Measurements from ENCODE around the gene DRC3. TPM values are rescaled to one million over a fixed set of nuclear protein-coding genes. Genes with fewer than 3 reads are reported as not detected.

DRC3 gene
- total RNA-seq, 1 experiment from 2014 or later: 0.68 TPM

DNA sequence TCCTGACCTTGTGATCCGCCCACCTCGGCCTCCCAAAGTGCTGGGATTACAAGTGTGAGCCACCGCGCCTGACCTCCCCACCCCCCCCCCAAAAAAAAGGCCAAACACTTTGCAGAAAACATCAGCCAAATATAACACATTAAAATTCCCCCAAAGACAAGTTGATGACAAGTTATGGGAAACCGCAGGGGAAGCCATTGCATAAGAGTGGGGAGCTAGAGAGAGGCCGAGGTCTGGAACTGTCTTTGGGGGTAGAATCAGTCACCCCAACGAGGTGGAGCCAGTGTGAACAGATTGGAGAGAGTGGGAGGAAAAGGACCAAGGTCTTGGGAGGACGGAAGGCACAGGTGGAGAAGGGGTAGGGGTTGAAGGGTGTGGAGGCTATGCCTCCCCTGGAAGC, 2.8 kb downstream of the DRC3 start:
- Histone ChIP-seq H3K14ac (ENCODE audit: insufficient read depth, low read length) (no peak overlapping the region), H3K79me1 (ENCODE audit: insufficient read depth, low read depth, low read length, poor library complexity, severe bottlenecking) (no peaks in the 10 kb centered on the region), H3K9me3 (ENCODE audit: control insufficient read depth, low read depth, low read length) (no peaks in the 10 kb centered on the region), H3T11ph (ENCODE audit: low read length) (no peak overlapping the region), H3K27me3 (ENCODE audit: insufficient read depth, low read length) (no peaks in the 10 kb centered on the region), H3K4ac (ENCODE audit: low read depth, low read length) (no peak overlapping the region), H2BK20ac (ENCODE audit: low read depth, low read length, poor library complexity, severe bottlenecking) (no peak overlapping the region), H4K91ac (ENCODE audit: insufficient read length, low read depth, low read length) (no peak overlapping the region), H3K4me1 (ENCODE audit: insufficient read depth, low read length) (peaks cover 3% of the 10 kb centered on the region; the same call in 1 of the 2 replicates), H2AK5ac (ENCODE audit: insufficient read length, low read length) (no peak overlapping the region), H3K4me2 (ENCODE audit: insufficient read depth, insufficient read length, low read length) (no peak overlapping the region), H2BK12ac (ENCODE audit: insufficient read length, low read depth, low read length) (no peak overlapping the region), H4K20me1 (ENCODE audit: control insufficient read depth, insufficient read depth, insufficient read length) (no peaks in the 10 kb centered on the region), H3K23me2 (ENCODE audit: insufficient read length, low read depth, low read length, poor library complexity, severe bottlenecking) (no peaks in the 10 kb centered on the region), H4K8ac (replicated peaks; ENCODE audit: insufficient read length, low read depth, low read length) (no peak overlapping the region), H2AFZ (ENCODE audit: low read length) (no peak overlapping the region), H2BK120ac (ENCODE audit: low read depth, low read length, poor library complexity, severe bottlenecking) (no peak overlapping the region), H2BK5ac (ENCODE audit: insufficient read length, low read length) (no peak overlapping the region), H3K9ac (ENCODE audit: extremely low read depth, insufficient read length, low read length) (no peak overlapping the region), H2BK15ac (ENCODE audit: low read depth, low read length) (no peak overlapping the region), H3K18ac (ENCODE audit: insufficient read length, low read depth, low read length) (no peak overlapping the region), H4K5ac (ENCODE audit: insufficient read length, low read depth, low read length) (no peak overlapping the region), H3K79me2 (ENCODE audit: insufficient read depth, low read length) (no peaks in the 10 kb centered on the region), H3K56ac (ENCODE audit: insufficient read length, low read depth, low read length) (no peak overlapping the region), H3K27ac (ENCODE audit: insufficient read length, low read depth, low read length) (no peak overlapping the region), H3K23ac (ENCODE audit: insufficient read length, low read depth, low read length) (no peak overlapping the region)
- no CpG with 5 or more reads among the region's 8 CpGs for WGBS (ENCODE audit: extremely low coverage, insufficient read length, low lambda C conversion rate)
- no peak overlapping the region; a peak in 1 of 5 replicates for H3K4me3 Mint-ChIP-seq
- no peaks in the 10 kb centered on the region; the same call in 1 of the 2 replicates for H3K27me3 Mint-ChIP-seq (ENCODE audit: low read depth)
- H3K4me1 Mint-ChIP-seq: peaks cover 4 to 9% of the 10 kb centered on the region in 2 experiments; a peak in 3 of 4 replicates
- TF ChIP-seq, protein P1, sequence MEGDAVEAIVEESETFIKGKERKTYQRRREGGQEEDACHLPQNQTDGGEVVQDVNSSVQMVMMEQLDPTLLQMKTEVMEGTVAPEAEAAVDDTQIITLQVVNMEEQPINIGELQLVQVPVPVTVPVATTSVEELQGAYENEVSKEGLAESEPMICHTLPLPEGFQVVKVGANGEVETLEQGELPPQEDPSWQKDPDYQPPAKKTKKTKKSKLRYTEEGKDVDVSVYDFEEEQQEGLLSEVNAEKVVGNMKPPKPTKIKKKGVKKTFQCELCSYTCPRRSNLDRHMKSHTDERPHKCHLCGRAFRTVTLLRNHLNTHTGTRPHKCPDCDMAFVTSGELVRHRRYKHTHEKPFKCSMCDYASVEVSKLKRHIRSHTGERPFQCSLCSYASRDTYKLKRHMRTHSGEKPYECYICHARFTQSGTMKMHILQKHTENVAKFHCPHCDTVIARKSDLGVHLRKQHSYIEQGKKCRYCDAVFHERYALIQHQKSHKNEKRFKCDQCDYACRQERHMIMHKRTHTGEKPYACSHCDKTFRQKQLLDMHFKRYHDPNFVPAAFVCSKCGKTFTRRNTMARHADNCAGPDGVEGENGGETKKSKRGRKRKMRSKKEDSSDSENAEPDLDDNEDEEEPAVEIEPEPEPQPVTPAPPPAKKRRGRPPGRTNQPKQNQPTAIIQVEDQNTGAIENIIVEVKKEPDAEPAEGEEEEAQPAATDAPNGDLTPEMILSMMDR (conservative IDR thresholded peaks at IDR 0.05): no peak
- H3K36me3 Mint-ChIP-seq (ENCODE audit: insufficient read depth in 1 of 3, low read depth in 3 of 3): no peaks in the 10 kb centered on the region
- H3K9me3 Mint-ChIP-seq: no peaks in the 10 kb centered on the region
- DNase-seq: no peak
- H3K27ac Mint-ChIP-seq: no peak overlapping the region
